Panc1 (cell line): ENCODE results near the gene TF. TPM values are rescaled to one million over a fixed set of nuclear protein-coding genes. Genes with fewer than 3 reads are reported as not detected.

Experiments
- ATAC-seq: fragments of 200-7000 bp; cut with Tn5 transposase; 2 replicates; pipeline ENCODE4 v1.9.1; 2020; ENCODE audit warnings: mild to moderate bottlenecking, moderate library complexity
- BruUV-seq: library from RNA; stranded (reverse); fragments of 400-500 nt; replicated peaks from 2 replicates; lab custom pipeline; 2021; lab: Mats Ljungman, UMichigan
- CTCF ChIA-PET: fragments of 300-600 bp; sonication (Branson Sonifier 250); formaldehyde crosslinking; loops from one replicate; lab custom pipeline; 2022; ENCODE audit warnings: antibody characterized with exemption; lab: Charles Lee
- POLR2A ChIA-PET: fragments of 300-600 bp; sonication (Branson Sonifier 250); formaldehyde crosslinking; loops from one replicate; lab custom pipeline; 2022; ENCODE audit warnings: antibody characterized with exemption; lab: Charles Lee
- DNase-seq: peaks from one replicate; pipeline ENCODE4 v3.0.0-alpha.2; 2010; ENCODE audit warnings: low read depth, low spot score
- H3K27ac ChIP-seq: 2 replicates; pipeline ENCODE4 v1.5.1; 2011; ENCODE audit warnings: mild to moderate bottlenecking, low read length, inconsistent platforms
- H3K27me3 ChIP-seq: fragments of 200-500 bp; sonication (Bioruptor generic); 2 replicates; pipeline ENCODE4 v1.6.0; 2014; ENCODE audit warnings: low read length, inconsistent platforms; ENCODE audit not compliant: control insufficient read depth, insufficient read depth
- H3K36me3 ChIP-seq: fragments of 200-500 bp; sonication (Bioruptor generic); 2 replicates; pipeline ENCODE4 v1.5.1; 2014; ENCODE audit warnings: inconsistent platforms, mild to moderate bottlenecking, low read length, moderate library complexity; ENCODE audit not compliant: control insufficient read depth, insufficient read depth
- H3K4me1 ChIP-seq: 2 replicates; pipeline ENCODE4 v1.5.1; 2011; ENCODE audit warnings: inconsistent platforms, mild to moderate bottlenecking, low read length, moderate library complexity; ENCODE audit not compliant: control insufficient read depth, insufficient read depth
- H3K4me3 ChIP-seq, 2 experiments: 2 replicates each; pipeline ENCODE4 v1.5.1; 2011 to 2012; ENCODE audit warnings: low read depth in 2 of 2, low read length in 2 of 2, mild to moderate bottlenecking in 2 of 2, inconsistent platforms in 1 of 2, moderate library complexity in 1 of 2
- H3K9me3 ChIP-seq: fragments of 200-500 bp; sonication (Bioruptor generic); 2 replicates; pipeline ENCODE4 v1.5.1; 2014; ENCODE audit warnings: low read depth, mild to moderate bottlenecking, inconsistent platforms, low read length, moderate library complexity; ENCODE audit not compliant: control insufficient read depth, insufficient read depth
- POLR2AphosphoS5 ChIP-seq: IDR thresholded peaks from 2 replicates; pipeline ENCODE4 v1.6.1; 2012; ENCODE audit warnings: mild to moderate bottlenecking, low read depth, low read length, moderate library complexity
- SIN3A ChIP-seq: IDR thresholded peaks from 2 replicates; pipeline ENCODE4 v1.6.1; 2012; ENCODE audit warnings: low read depth, mild to moderate bottlenecking, low read length, moderate library complexity, borderline replicate concordance; ENCODE audit not compliant: insufficient read depth
- TCF7L2 ChIP-seq: IDR thresholded peaks from 2 replicates; pipeline ENCODE4 v1.6.1; 2011; ENCODE audit warnings: mild to moderate bottlenecking, low read depth, low read length, inconsistent platforms
- in situ Hi-C: cut with HindIII; loops from 2 replicates; pipeline ENCODE4 v1.10.0; 2016; ENCODE audit warnings: low sequenced_read_pairs, low pct_unique_long_range_greater_than_20kb
- intact Hi-C: fragments of 100-400 bp; cut with micrococcal nuclease; formaldehyde crosslinking; loops from one replicate; pipeline ENCODE4 v1.10.0; 2022; ENCODE audit not compliant: unreplicated experiment
- total RNA-seq: library from RNA; stranded (reverse); gene quantifications from one replicate; pipeline ENCODE4 v1.2.1, GENCODE V29; 2021; ENCODE audit not compliant: unreplicated experiment
- TF ChIP-seq, protein P1 (sequence below): fragments of 450-650 bp; IDR thresholded peaks from 2 replicates; pipeline ENCODE4 v1.5.1; 2017; ENCODE audit warnings: mild to moderate bottlenecking
- TF ChIP-seq, protein P2 (sequence below), 2 experiments: IDR thresholded peaks; 2 replicates each; pipeline ENCODE4 v1.6.1; 2011 to 2012; ENCODE audit warnings: low read depth in 2 of 2, control low read depth in 1 of 2, low read length in 1 of 2, mild to moderate bottlenecking in 1 of 2, moderate library complexity in 1 of 2; ENCODE audit not compliant: insufficient read depth in 1 of 2

Gene TF
- total RNA-seq, 1 experiment from 2014 or later, result 9.5 TPM

DNA sequence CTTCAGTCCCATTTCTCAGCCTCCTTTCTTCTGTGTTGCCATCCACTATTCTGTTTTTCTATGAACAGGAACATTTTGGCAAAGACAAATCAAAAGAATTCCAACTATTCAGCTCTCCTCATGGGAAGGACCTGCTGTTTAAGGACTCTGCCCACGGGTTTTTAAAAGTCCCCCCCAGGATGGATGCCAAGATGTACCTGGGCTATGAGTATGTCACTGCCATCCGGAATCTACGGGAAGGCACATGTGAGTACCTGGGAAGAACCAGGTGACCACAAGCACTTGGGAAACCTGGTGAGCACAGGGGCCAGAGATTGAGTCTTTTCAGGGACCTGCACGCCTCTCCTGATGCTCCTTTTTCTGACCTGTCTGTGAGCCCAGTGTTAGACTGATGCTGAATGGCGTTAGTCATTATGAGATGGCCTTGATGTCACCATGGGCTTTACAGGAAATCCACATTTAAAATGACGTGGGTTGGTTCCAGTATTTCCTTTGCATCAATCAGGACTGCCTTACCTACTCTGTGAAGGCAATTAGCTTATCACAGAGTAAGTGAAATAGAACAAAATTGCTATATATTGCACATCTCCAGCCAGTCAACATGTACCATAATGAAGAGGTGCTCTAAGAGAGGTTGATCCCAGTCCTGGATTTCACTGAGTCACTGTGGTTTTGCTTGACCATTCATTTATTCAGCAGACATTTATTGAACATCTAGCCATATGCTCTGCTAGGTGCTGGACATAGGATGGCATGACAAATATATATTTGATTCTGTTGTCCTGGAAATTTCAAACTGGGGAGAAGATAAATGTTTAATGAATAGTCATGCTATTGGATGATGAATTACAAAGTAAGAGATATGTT lies 11.7 kb downstream of the TF start:
- no peaks in the 10 kb centered on the region for H3K4me1 ChIP-seq
- BruUV-seq, result no TSS peak
- ChIA-PET POLR2A (no interaction called here), CTCF (no interaction called here)
- in situ Hi-C loops, result no loop called here
- H3K9me3 ChIP-seq, result no peaks in the 10 kb centered on the region
- H3K36me3 ChIP-seq, result no peaks in the 10 kb centered on the region
- H3K27me3 ChIP-seq, result peaks cover 13% of the 10 kb centered on the region
- DNase-seq, result no peak
- no peak overlapping the region for H3K4me3 ChIP-seq
- TF ChIP-seq, protein P1, sequence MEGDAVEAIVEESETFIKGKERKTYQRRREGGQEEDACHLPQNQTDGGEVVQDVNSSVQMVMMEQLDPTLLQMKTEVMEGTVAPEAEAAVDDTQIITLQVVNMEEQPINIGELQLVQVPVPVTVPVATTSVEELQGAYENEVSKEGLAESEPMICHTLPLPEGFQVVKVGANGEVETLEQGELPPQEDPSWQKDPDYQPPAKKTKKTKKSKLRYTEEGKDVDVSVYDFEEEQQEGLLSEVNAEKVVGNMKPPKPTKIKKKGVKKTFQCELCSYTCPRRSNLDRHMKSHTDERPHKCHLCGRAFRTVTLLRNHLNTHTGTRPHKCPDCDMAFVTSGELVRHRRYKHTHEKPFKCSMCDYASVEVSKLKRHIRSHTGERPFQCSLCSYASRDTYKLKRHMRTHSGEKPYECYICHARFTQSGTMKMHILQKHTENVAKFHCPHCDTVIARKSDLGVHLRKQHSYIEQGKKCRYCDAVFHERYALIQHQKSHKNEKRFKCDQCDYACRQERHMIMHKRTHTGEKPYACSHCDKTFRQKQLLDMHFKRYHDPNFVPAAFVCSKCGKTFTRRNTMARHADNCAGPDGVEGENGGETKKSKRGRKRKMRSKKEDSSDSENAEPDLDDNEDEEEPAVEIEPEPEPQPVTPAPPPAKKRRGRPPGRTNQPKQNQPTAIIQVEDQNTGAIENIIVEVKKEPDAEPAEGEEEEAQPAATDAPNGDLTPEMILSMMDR, result no peak
- TF ChIP-seq POLR2AphosphoS5 (no peak), TCF7L2 (no peak), SIN3A (no peak)
- TF ChIP-seq, protein P2, sequence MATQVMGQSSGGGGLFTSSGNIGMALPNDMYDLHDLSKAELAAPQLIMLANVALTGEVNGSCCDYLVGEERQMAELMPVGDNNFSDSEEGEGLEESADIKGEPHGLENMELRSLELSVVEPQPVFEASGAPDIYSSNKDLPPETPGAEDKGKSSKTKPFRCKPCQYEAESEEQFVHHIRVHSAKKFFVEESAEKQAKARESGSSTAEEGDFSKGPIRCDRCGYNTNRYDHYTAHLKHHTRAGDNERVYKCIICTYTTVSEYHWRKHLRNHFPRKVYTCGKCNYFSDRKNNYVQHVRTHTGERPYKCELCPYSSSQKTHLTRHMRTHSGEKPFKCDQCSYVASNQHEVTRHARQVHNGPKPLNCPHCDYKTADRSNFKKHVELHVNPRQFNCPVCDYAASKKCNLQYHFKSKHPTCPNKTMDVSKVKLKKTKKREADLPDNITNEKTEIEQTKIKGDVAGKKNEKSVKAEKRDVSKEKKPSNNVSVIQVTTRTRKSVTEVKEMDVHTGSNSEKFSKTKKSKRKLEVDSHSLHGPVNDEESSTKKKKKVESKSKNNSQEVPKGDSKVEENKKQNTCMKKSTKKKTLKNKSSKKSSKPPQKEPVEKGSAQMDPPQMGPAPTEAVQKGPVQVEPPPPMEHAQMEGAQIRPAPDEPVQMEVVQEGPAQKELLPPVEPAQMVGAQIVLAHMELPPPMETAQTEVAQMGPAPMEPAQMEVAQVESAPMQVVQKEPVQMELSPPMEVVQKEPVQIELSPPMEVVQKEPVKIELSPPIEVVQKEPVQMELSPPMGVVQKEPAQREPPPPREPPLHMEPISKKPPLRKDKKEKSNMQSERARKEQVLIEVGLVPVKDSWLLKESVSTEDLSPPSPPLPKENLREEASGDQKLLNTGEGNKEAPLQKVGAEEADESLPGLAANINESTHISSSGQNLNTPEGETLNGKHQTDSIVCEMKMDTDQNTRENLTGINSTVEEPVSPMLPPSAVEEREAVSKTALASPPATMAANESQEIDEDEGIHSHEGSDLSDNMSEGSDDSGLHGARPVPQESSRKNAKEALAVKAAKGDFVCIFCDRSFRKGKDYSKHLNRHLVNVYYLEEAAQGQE (IDR thresholded peaks at IDR 0.05; ENCODE audit: insufficient read depth in 1 of 2, low read depth in 2 of 2, low read length in 1 of 2), result no peak
- no peak overlapping the region for H3K27ac ChIP-seq
- no peak for ATAC-seq
- intact Hi-C loops, result no loop called here

DNA sequence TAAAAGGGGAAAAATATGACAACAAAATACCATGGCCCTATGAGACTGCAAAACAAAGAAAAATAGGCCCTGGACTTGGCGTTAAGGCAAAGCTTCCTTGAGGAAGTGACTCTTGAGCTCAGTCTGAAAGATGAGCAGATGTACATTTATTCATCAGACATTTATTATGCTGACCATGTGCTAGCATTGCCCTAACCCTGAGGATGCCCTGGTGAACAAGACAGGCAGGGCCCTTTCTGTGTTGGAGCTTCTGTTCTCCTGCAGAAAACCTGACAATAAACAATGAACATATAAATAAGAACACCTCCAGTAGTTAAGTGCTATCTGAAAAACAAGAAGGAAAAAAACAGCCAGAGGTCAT lies 12.4 kb downstream of the TF start:
- H3K36me3 ChIP-seq, result no peaks in the 10 kb centered on the region
- TF ChIP-seq TCF7L2, result no peak
- TF ChIP-seq SIN3A, result no peak
- no peak for TF ChIP-seq POLR2AphosphoS5
- TF ChIP-seq, protein P1, result no peak
- TF ChIP-seq, protein P2 (IDR thresholded peaks at IDR 0.05; ENCODE audit: insufficient read depth in 1 of 2, low read depth in 2 of 2, low read length in 1 of 2), result no peak
- no peaks in the 10 kb centered on the region for H3K4me1 ChIP-seq
- in situ Hi-C loops, result no loop called here
- DNase-seq (no peak), ATAC-seq (no peak)
- intact Hi-C loops, result no loop called here
- ChIA-PET POLR2A (no interaction called here), CTCF (no interaction called here)
- H3K9me3 ChIP-seq, result no peaks in the 10 kb centered on the region
- H3K27me3 ChIP-seq, result peaks cover 13% of the 10 kb centered on the region
- H3K27ac ChIP-seq, result no peak overlapping the region
- no peak overlapping the region for H3K4me3 ChIP-seq
- no TSS peak for BruUV-seq
